Smooth muscle cell of the brain vasculature (primary cell): ENCODE measurements around the gene FBN1.

Experiments used
- DNase-seq: peaks from one replicate; pipeline ENCODE4 v3.0.0-alpha.2; 2012; ENCODE audit warnings: low read depth, low spot score

Gene FBN1

DNA sequence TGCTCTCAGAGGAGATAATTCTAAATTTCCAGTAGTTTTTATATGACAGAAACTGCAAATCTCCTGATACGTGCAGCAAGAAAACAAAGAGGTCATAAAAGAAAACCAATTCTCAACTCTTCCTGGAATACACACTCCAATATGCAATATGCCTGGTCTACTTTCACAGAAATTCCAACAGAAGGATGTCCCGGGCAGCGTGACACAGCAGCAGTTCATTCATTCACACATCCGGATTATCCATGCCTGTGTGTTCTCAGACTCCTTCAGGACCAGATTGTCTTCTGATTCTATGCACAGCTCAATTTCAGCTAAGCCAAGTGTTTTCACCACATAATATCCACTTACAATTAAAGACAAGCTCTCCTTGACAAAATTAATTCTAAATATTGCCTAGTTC is 64.3 kb downstream of the FBN1 start:
- no peak for DNase-seq

DNA sequence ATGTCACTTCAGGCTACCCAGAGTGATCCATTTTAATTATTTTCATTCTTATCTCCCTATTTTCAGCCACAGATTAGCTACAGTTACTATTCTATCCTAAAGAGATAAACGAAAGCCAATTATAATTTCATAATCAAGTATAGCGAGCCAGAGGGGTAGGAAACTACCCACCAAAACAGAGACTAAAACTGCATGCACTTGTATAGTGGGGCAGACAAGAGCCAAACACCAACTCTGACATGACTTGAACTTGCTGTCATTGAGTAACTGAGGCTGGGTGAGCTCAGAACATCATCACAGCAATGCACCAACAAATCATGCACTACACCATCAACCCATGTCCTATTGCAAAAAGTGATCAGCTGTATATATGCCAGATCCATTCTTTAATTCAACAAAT is 64.8 kb downstream of the FBN1 start:
- no peak for DNase-seq

DNA sequence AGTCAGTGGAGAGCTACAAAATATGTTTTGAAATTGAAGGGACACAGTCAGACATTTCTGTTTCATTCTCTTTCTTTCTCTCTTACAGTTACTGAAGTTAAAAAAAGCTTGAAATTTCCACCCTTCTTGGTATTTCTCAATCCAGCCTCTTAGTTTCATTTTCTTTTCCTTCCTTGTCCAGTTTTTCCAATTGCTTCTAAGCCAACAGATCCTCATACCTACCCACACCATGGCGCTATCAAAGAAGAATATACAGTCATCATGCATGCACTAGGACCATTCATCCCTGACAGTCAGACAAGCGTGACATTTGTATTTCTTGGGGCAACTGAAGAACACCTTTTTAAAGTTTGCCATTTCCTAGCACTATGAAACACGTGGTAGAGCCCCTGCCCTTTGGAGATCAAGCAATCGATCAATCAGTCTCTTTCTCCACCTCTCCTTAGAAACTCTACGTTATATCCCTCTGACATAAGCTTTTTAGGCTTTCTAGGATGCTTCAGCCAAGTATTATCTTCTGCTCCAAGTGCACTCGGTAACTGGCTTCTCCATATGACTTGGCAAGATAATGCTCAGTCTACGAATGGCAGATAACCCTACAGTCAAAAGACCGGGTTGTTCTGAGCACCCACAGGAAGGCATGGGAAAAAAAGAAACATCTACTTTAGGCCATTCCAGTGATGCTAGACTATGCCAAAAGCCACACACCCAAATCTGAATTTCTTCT is 65.4 kb downstream of the FBN1 start:
- DNase-seq = no peak

DNA sequence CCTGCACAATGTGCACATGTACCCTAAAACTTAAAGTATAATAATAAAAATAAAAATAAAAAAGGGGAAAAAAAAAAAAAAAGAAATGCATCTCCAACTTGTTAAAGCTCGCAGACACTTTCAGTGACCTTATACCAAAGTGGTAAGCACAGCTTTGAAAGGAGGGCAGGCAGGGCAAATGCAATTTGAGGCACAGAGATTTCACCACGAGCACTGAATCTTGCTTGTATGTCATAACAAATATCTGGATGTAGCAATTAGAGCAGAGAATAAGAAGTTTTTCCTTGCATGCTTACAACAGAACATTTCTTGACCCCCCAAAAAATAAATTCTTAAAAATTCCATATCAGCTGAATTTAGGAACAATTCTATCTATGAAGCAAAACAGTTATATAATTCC is 66.5 kb downstream of the FBN1 start:
- DNase-seq = no peak

DNA sequence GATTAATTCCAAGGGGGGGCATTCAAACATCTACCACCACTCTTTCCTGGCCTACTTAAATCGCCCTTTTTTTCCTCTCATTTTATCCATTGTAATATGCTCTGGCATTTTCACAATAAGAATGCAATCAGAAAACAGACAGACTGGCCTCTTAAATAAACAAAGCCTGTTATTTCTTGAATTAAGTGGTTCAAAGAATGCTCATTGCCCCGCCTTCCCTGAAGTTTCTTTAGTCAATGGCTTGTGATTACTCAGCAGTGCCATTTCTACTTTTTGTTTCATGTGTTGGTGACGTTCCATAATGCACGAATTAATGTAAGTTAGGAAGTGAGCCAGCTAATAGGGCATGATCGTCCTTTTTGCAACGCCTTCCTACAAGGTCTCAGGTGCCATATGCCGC is 68.0 kb downstream of the FBN1 start:
- DNase-seq = no peak

DNA sequence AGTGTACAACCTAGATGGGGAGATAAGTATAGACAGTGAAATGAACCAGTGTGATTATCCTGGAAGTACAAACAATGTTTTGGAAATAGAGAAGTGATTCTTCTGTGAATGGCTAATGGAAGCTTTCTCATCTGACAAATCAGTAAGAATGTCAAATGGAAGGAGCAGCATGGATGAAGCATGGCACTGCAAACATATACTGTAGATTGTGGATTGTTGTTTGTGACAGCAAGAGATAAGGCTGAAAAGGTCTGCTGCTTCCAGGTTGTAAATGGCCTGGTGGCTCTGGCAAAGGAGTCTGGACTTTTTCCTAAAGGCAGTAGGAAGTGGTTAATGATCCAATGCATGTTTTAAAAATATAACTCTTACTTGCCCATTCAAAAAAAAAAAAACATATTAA is 71.3 kb downstream of the FBN1 start:
- DNase-seq = no peak

DNA sequence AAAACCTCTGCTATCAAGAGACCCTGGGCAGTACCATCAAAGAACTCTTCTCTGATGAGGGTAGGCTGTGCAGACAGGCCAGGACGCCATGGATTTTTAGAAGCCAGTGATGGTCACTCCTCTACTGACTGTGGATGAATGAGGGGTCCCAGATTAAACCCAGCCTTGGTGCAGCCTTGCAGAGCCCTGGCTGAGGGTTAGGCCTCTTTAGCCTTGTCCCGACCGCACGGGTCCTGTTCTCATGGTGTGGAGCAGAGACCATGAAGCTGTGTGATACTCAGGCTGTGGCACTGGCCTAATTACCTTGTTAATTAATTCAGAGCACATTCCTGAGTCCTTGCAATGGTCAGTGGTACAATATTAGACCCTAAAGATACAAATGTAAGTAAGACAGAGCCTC is 71.7 kb downstream of the FBN1 start:
- no peak for DNase-seq

DNA sequence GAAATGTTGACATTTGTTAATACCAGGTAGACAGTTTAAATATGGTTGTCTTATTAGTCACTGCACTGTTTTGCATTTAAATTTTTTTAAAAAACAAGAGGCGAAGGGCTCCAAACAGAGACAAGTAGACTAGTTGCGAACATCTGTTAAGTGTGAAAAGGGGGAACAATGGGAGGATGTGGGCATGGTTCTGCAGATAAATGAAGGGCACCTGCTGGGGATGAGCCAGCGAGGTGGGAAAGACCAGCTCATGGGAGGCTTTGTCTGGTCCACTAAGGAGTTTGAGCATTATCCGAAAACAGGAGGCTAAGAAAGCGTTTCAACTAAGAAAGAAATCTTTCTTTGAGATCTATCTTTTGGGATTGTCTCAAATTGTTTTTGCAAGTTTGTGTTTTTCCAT is 72.7 kb downstream of the FBN1 start:
- no peak for DNase-seq

DNA sequence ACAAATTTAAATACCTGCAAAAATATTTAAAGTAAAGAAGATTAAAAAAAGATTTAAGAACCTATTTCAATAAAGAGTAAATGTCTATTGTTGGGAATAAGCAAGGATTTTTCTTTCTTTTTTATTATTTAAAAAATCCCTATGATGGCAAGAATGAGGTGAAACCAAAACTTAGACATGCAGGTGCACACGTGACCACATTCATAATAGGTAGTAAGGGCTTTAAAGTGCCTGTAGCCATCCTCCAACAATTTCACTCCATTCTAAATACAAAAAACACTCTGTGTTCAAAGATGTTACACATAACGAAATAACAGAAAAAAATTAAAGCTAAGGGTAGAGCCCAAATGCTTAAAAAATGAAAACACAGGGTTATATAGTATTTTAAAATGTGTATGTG is 74.0 kb downstream of the FBN1 start:
- DNase-seq = no peak

DNA sequence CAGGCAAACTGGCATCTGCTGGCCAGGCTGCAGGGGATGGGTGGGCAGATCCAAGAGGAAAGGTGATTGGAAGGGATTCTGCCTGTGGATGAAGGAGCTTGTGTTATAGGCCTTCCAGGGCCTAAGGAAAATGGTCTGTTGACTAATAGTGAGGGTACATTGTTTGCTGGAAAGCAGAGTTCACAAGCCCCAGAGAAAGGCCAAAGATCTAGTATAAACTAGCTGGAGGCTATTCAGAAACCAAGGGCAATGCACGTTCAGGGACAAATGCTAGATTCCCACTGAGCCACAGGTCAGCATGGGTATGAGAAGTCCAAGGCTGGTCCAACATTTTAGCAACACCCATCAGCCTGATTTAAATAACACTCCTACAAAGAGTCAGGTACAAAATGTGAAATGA is 74.7 kb downstream of the FBN1 start:
- no peak for DNase-seq

DNA sequence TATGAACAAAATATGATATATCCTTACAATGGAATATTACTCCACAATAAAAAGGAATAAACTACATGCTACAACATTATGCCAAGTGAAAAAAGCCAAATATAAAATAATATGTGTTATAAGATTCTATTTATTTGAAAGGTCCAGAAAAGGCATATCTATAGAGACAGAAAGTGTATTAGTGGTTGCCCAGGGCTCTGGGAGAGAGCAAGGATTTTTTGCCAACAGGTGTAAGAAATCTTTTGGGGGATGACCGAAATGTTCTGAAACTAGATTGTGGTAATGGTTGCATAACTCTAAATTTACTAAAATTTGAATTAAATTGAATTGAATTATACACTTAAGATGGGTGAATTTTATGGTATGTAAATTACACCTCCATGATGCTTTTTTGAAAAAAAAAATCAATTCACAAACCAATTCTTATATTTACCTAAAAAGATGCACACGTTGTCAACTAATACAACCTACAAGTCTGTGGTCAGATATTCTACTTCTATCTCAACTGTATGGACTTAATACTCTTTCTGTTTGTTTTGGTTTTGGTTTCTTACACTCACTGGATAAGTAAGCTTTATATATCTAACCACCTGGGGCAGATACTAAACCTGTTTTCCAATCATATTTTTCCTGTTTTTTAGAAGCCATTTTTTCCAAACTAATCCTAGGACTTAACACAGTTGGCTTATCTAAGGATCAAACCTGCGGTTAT is 75.8 kb downstream of the FBN1 start:
- DNase-seq = no peak

DNA sequence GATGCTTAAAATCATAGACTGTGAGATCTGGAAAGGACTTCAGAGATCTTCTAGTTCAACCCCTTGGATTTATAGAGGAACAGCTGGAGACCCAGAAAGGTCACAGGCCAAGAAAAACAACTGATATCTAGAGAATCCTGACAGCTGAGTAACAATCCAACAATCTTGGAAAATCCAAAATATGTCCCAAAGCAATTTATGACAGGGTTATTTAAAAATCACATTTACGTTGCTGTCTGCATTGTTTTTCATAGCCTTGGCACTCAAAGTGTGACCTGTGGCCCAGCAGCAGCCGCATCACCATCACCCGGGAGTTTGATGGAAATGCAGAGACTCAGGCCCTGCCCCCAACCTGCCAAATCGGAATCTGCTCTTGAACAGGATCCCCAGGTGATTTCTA is 78.8 kb downstream of the FBN1 start:
- no peak for DNase-seq

DNA sequence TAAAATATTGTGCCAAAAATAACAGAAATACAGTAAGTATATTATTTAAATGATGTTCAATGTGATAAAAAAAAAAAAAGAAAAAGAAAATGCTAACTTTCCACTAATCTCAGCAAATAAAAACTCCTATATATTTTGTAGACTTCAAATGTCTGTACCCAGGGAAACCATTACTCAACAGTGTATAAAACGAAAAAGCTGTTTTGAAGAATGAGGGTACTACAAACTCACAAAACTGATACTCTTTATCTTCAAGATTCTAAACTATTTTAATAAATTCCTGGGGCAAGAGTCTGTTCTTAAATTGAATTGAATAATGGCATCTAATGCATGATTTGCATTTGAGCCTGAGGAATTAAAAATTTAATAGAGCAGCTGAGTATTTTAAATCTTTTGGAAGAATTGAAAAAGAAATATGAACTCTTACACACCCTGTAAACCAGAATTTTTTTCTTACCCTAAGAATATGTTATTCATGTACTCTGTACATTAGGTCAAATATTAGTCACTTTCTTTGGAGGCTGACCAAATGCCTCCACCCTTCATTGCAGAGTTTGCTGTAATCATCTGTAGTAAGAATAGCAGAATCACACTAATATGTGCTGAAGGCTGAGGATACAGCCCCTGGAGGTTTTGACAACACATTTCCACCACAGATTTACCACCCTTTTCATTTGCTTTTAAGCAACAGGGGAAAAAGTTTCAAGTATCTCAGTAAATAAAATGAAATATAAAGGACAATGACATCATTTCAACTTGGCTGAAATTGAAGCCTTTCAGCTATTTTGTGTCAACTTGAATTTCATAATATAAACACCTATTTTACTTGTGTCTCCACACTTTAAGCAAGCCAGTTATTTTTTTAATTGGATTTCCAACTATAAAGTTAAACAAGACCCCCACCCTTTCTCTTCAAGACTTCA is 79.7 kb downstream of the FBN1 start:
- DNase-seq = peak; percentile 78

DNA sequence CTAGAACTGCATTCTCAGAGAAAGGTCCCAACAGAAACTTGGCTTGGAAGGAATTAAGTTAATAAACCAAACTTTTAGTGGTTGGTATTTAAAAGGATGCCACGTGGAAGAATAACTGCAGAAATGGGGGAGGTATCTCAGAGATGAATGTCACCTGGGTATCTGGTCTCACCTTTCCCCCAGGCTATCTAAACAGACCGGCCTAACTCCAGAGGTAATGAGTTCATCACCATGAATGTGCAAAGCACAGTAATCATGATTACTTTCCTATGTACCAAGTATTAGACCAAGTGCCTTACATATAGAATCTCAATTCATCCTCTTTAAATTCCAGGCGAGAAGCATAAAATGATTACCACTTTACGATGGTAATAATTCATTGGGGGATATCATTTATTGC is 80.8 kb downstream of the FBN1 start:
- DNase-seq = no peak

DNA sequence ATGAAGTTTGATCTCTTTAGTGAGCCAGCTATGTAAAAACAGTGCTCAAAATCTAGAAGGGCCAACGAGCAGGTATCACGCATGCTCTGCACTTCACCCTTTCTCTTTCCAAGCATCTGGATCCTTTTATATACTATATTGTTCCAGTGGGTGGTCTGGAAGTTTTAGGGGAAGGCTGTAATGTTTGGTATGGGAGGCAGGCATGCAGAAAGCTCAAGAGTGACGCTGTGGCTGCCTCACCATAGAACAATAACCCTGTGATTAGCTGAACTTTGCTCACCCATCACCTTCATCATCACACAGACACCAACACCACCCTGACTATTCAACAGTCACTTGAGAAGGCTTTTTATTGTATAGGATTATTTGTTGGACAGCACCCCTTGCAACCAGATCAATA is 81.6 kb downstream of the FBN1 start:
- no peak for DNase-seq

DNA sequence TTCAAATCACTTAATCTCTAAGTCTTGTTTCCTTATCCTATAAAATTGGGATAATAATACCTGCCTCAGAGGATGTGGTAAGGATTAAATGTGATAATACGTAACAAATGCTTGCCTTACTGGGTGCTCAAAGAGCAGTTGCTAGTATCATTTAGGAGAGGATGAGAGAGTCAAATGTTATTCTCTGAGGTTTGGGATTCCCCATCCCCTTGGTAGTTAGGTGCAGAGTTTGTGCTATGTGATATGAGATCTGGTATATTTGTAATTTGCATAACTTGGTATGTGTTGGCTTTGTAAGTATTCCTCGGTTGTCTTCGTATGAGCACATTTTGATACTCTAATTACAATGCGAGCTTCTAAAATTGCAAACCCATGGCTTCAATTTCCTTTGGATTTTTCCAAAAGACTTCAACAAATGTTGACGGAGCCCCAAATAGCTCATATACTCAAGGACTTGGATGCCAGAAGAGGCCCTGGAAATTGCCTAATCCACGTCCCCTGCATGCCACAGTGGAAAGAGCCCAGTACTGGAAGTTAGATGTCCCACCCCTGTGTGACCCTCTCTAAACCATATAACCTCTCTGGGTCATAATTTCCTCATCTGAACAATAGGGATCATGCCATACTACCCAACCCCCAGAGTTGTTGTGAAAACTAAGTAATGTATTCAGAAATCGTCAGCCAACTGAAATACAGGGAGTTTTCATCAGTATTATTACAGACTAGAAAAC is 85.0 kb downstream of the FBN1 start:
- no peak for DNase-seq

DNA sequence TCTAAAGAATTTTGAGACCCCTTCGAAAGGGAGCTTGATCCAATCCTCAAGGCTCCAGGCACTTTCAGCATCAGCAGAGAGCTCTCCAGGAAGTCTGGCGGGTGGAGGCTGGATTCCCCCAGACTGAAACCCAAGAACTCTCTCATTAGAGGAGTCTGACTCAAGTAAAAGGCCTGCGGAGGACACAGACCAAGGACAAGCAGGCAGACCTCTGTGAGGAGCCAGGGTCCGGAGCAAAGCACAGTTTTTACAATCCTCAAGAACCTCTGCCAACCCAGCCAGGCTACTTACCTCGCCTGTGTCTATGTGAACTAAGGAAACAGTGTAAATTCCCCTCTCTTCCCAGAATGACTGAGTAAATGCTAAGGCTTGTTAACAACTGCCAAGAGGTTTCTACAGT is 86.2 kb downstream of the FBN1 start:
- peak; percentile 64 for DNase-seq

DNA sequence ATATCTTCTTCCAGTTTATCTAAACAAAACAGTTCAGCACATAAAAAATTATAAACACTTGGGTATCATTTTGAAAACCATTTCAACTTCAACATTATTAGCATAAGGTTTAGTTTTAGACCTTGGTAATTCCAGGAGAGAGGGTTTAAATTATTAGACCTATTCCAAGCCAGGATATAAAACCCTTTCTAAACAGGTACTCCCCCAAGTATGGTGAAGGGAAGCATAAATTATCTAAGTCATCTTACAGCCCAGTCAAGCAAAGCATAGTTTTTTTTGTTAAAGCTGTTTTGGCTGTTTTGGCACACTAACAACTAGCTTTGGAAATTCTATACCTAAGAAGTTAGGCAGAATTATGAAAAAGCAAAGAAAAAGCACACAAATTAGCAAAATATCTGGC is 87.3 kb downstream of the FBN1 start:
- DNase-seq = no peak

DNA sequence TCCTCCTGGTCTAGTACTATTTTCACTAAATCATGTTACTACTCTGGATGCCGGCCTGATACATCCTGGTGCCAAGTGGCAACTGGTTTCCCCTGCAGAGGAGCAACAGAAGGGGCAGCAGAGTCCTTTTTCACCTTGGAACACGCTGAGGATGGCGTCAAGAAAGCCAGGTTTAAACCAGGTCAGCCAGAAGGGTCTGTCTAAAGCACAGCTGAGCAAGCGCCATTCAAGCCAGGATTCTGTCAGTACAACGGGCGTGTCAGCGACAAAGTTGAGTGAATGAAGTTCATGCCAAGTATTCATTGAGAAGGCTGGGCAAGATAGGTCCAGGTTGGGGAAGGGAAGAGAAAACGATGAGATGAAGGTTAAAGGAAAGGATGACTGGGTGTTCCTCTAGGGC is 88.2 kb downstream of the FBN1 start:
- DNase-seq = no peak

DNA sequence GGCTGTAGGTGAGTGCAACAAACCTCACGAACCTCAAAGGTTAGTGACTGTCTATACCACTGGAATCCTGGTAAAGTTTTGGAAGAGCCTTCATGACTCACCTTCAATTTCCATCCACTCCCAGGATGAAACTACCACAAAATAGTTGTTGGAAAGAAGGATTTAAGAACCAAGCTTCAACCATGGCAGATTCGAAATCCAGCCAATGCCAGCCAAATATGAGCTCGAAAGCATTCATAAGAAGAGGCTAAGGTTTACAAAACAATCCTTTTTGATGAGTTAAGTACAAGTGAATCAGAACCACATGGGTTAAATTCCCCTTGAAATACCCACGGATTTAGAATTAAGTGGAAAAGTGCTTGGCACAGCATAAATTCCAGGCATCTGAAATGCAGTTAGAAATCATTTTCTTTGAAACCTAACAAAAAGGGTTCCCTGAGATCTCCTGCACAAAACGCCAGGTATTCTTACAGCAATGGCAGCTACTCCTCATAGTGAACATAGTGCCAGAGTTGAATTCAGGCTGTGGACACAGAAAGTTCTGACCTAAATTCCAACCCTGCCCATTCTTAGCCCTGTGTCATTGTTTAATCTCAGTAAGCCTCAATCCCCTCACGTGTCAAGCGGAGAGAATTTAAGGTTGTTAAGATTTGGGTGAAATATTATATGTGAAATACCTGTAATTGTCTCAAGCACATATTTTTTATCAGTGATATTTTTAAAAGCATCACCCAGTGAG is 89.2 kb downstream of the FBN1 start:
- DNase-seq = no peak

DNA sequence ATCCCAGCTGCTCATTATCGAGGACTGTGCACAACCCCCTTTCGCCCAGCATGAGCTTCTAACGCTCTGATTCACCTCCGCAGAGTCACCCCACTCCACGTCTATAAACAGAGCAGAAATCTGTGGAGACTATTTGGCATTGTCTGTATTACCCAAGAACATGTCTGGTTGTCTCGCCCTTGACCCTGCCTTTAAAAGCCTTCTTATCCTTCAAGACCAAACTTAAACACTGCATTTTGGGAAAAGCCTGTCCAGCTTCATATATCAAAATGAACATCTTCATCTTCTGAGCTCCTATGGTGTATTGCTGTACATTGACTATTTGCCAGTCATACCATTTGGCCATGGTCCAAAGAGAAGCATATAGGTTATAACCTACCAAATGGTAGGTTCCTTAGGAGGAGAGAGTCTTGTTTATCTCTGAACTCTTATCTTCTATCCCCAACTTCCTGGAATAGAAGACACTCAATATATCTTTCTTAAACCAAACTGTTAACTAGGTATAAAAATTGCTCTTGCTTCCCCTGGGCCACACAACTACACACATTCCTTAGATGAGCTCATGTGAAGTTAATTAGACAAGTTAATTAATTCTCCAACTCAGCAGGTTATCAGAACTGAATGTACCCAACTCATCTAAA is 90.1 kb downstream of the FBN1 start:
- DNase-seq = no peak
